GM12891 (cell line): ENCODE results near the gene RPA1.

Experiments used
- POLR2A ChIP-seq: IDR thresholded peaks from 2 replicates; pipeline ENCODE4 v1.6.1; 2011; ENCODE audit warnings: low read depth, low read length, control low read depth
- POLR2AphosphoS5 ChIP-seq: IDR thresholded peaks from 2 replicates; pipeline ENCODE4 v1.6.1; 2011; ENCODE audit warnings: low read depth, low read length, control low read depth
- POU2F2 ChIP-seq: IDR thresholded peaks from 2 replicates; pipeline ENCODE4 v1.6.1; 2011; ENCODE audit warnings: low read depth, mild to moderate bottlenecking, control low read depth, low read length, moderate library complexity
- SPI1 ChIP-seq: IDR thresholded peaks from 2 replicates; pipeline ENCODE4 v1.6.1; 2011; ENCODE audit warnings: low read depth, low read length, control low read depth
- TAF1 ChIP-seq: IDR thresholded peaks from 2 replicates; pipeline ENCODE4 v1.6.1; 2011; ENCODE audit warnings: low read depth, low read length, control low read depth

DNA sequence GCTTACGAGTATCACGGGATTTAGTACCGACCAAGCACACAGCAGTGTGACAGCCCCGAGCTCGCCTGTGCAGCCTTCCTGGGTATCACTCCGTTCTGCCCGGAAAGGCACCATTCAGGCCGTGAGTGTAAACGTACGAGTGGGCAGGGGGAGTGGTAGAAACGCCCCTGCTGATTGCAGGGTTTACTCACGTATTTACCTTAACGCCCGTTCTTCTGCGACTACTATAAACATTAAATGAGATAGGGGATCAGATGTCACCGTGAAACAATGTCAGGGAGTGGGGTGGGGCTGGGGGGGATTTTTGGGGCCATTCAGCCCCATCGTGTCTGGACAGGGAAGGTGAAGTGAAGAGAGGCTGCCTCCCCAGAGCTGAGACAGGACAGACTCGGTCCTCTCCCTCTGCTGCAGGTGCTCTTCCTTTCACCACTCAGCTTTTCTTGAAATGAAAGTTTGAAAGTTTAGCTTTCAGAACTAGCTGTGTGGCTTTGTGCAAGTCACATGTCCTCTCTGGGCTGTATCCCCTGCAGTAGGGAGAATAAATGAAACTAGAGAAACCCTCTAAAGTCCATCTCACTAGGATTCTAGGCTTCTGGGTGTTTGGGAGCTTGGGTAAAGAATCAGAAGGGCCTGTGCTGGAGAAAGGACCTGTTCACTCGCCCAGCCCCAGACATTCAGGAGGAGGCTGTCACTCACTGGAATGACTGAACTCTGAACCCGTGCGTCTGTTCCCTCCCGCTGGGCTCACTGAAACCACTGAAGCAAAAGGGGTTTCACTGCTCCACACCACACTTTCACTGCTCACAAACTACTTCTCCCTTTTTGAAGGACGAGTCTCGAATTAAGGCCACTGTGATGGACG, 66.7 kb downstream of the RPA1 start:
- TF ChIP-seq POLR2A: no peak
- no peak for TF ChIP-seq POLR2AphosphoS5
- 0 out of 2 replicates have a peak, but pooled peaks have one; percentile 33 for TF ChIP-seq SPI1
- TF ChIP-seq TAF1: no peak
- TF ChIP-seq POU2F2: no peak
